A549 treated with AZD9567 at 1 μM for 4 hours (cell line): ENCODE data around the gene RBAK. TPM values are rescaled to one million over a fixed set of nuclear protein-coding genes. Genes with fewer than 3 reads are reported as not detected.

Experiments used
- total RNA-seq: library from RNA; stranded (reverse); fragments of 200-300 nt; extraction: Qiagen RNA extraction; gene quantifications from 5 replicates; pipeline ENCODE4 v1.2.3, GENCODE V29; 2022; ENCODE audit not compliant: insufficient read depth

RBAK gene
- total RNA-seq: 5.7 to 7.0 TPM (median 6.4 TPM) in 5 replicates

DNA sequence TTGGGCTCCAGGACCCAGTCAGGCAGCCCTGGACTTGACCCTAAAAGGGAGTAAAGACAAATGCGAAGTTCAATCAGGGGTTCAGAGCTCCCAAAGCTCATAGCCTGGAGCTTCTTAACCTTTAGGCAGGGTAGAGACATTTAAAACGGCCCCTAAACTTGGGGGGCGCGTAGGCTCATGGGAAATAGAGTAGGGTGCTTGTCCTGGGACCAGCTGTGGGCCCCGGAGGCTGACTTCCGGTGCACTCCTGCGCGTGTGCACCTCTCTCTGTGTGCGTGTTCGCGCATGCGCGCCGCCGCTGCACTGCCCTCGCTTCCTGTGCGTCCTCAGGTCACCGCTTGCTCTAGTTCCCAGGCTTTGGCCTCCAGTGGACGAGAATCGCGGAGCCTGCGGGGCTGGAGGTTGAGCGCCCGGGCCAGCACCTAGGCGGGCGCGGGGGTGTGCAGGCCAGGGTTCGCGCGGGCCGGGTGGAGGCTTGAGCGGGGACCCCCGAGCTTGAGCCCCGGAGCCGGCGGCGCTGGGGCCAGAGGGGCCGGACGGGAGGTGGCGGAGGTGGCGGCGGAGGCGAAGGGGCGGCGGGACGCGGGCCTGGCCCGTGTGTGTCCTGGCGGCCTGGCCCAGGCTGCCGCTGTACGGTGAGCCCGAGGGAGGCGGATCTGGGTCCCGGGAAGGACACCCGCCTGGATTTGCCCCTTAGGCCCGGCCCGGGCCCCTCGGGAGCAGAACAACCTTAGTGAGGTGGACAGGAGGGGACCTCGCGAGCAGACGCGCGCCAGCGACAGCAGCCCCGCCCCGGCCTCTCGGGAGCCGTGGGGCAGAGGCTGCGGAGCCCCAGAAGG is at the start of gene RBAK:
TSS of gene RBAK (plus strand) at position 303 of the 839 bp plus-strand sequence. CDS start 2,217 bp downstream, outside the sequence.

Other genes starting within 250 kb of the RBAK start
- not detected in 5 replicates for gene PAPOLB, start 183.8 kb upstream of the RBAK start, total RNA-seq
- gene RADIL, start 162.1 kb upstream of the RBAK start, total RNA-seq: 1.7 to 3.1 TPM (median 2.5 TPM) in 5 replicates
- not detected in 5 replicates for gene MMD2, start 86.7 kb upstream of the RBAK start, total RNA-seq
- 45.5 to 55.1 TPM (median 52.3 TPM) in 5 replicates for gene WIPI2, start 144.4 kb downstream of the RBAK start, total RNA-seq
- 10.9 to 14.4 TPM (median 14.0 TPM) in 5 replicates for gene SLC29A4, start 237.1 kb downstream of the RBAK start, total RNA-seq